Activated T-helper 2 cell treated with anti-CD3 and anti-CD28 coated beads, Interferon-gamma antibody, Interleukin-2, Interleukin-4, amounts not matched to agents 10 μg/mL and 5 μg/mL and 100 μg/mL, durations not matched to agents 14 hours and 24 hours and 36 hours (primary cell): Measurements from ENCODE around the gene KIF21B. TPM values are rescaled to one million over a fixed set of nuclear protein-coding genes. Genes with fewer than 3 reads are reported as not detected.

Experiments
- DNase-seq: peaks from one replicate; pipeline ENCODE4 v3.0.0; 2021; ENCODE audit warnings: low spot score
- H3K27ac Mint-ChIP-seq: one replicate; pipeline ENCODE4 v1.8.0; 2021; ENCODE audit warnings: mixed read lengths
- H3K27me3 Mint-ChIP-seq: one replicate; pipeline ENCODE4 v1.8.0; 2021; ENCODE audit warnings: low read depth, mixed read lengths
- H3K36me3 Mint-ChIP-seq: one replicate; pipeline ENCODE4 v1.8.0; 2021; ENCODE audit warnings: low read depth, mixed read lengths
- H3K4me1 Mint-ChIP-seq: one replicate; pipeline ENCODE4 v1.8.0; 2021; ENCODE audit warnings: low read depth, mixed read lengths
- H3K4me3 Mint-ChIP-seq: one replicate; pipeline ENCODE4 v1.8.0; 2021; ENCODE audit warnings: low read depth, mild to moderate bottlenecking, moderate library complexity, mixed read lengths
- H3K9me3 Mint-ChIP-seq: one replicate; pipeline ENCODE4 v1.8.0; 2021; ENCODE audit warnings: mixed read lengths
- intact Hi-C: fragments of 100-400 bp; cut with micrococcal nuclease; formaldehyde crosslinking; loops from one replicate; pipeline ENCODE4 v1.15.1; 2023
- total RNA-seq: library from RNA; stranded (reverse); gene quantifications from 2 replicates; pipeline ENCODE4 v1.2.3, GENCODE V29; 2022

The KIF21B gene
- total RNA-seq, 1 donor from 2014 or later, result 53.2 TPM

DNA sequence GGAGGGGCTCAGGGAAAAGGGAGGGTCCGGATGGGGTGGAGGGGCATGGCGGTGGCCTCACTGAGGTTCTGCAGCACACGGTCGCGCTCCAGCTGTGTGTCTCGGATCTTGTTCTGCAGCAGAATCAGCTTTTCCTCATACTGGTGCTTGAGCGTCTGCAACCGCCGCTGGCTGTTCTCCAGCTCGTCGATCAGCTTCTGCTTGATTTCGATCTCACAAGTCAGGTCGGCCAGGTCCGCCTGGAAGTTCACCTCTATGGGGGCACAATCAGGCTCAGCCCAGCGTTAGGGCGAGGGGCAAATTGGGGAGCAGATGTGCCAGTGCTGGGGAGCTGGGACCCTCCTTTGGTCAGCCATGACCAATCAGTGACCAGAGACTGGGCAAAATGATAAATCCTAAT, 25.2 kb downstream of the KIF21B start:
- DNase-seq, result no peak
- no peak overlapping the region for H3K27ac Mint-ChIP-seq
- H3K4me1 Mint-ChIP-seq, result no peaks in the 10 kb centered on the region
- H3K9me3 Mint-ChIP-seq, result no peaks in the 10 kb centered on the region
- H3K27me3 Mint-ChIP-seq, result no peaks in the 10 kb centered on the region
- no peak overlapping the region for H3K4me3 Mint-ChIP-seq
- intact Hi-C loops, result no loop called here
- peaks cover 73% of the 10 kb centered on the region for H3K36me3 Mint-ChIP-seq

DNA sequence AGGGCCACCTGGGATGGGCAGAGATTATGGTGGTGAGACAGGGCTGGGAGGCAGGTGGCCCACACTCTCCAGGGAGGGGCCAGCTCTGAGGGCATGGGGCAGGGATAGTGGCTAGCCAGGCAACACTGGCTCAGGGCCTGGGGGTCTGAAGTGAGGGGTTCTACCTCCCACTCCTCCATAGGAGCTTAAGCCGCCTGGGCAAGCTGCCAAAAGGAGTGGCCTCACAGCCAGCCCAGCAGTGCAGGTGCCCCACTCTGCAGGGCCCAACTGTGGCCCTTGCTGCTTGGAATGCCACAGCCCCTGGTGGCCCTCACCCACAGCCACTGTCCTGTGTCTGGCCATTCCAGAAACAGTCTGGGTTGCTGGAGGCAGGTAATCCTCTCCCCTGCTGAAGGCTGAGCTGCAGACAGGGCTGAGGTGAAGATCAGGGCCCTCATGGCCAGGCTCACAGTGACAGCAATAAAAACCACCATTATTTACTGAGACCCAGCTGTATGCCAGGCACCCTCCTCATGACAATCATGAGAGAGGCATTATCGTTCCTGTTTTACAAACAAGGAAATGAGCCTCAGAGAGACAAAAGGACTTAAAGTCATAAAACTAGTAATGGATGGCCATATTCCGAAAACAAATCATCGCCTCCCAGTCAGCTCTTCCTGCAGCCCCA, 31.0 kb downstream of the KIF21B start:
- H3K9me3 Mint-ChIP-seq, result no peaks in the 10 kb centered on the region
- H3K36me3 Mint-ChIP-seq, result peaks cover 62% of the 10 kb centered on the region
- intact Hi-C loops, result no loop called here
- no peaks in the 10 kb centered on the region for H3K27me3 Mint-ChIP-seq
- H3K4me1 Mint-ChIP-seq, result no peaks in the 10 kb centered on the region
- no peak overlapping the region for H3K4me3 Mint-ChIP-seq
- H3K27ac Mint-ChIP-seq, result no peak overlapping the region
- no peak for DNase-seq

DNA sequence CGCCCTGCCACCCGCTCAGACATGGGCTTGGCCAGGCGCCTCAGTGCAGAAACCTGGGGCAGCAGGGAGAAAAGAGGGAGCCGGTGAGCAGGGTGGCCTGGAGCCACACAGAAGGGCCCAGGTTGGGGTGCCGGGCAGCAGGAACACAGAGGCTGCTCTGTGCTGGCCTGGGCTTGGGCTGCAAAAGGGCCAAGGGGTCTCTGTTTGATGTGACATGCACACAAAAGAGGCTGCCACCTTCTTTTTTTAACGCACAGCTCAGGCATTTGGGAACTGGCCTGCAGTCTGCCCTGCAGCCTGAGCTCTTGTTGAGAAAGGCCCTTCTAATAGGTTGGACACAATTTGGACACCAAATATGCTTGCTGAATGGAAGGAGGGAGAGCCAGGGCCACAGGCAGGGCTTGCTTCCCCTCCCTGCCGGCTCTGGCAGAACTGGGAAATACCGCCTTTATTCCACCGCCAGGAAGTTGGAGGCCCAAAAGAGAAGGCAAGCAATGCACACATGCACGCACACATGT, 32.4 kb downstream of the KIF21B start:
- no peak for DNase-seq
- no peaks in the 10 kb centered on the region for H3K9me3 Mint-ChIP-seq
- H3K36me3 Mint-ChIP-seq, result peaks cover 61% of the 10 kb centered on the region
- H3K27me3 Mint-ChIP-seq, result no peaks in the 10 kb centered on the region
- H3K27ac Mint-ChIP-seq, result no peak overlapping the region
- no peaks in the 10 kb centered on the region for H3K4me1 Mint-ChIP-seq
- intact Hi-C loops, result no loop called here
- H3K4me3 Mint-ChIP-seq, result no peak overlapping the region

GRCh38 chr1:200990114-200990513, 33.4 kb downstream of the KIF21B start:
- no peaks in the 10 kb centered on the region for H3K9me3 Mint-ChIP-seq

DNA sequence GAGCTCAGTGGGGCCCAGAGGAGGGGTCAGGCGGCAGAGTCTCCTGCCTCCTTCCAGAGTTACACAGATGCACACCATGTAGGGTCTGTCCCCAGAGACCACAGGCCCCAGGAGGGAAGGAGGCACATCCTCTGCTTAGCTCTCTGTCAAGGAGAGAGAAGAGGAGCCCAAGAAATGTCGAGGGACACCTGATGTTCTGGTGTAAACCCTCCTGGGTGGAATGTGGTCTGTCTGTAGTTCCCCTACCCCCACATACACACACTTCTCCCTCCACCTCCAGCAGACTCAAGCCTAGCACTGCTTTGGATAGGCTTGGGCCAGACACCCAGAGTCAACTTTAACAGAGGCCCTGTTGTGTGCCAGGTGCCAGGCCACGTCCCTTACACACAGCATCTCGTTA, 34.2 kb downstream of the KIF21B start:
- DNase-seq, result no peak
- intact Hi-C loops, result no loop called here
- Mint-ChIP-seq H3K36me3 (peaks cover 71% of the 10 kb centered on the region), H3K9me3 (no peaks in the 10 kb centered on the region), H3K4me1 (no peaks in the 10 kb centered on the region), H3K27ac (no peak overlapping the region), H3K4me3 (no peak overlapping the region), H3K27me3 (no peaks in the 10 kb centered on the region)

More at GRCh38 chr1:200990114-200990513, 33.4 kb downstream of the KIF21B start:
- Mint-ChIP-seq H3K4me3 (no peak overlapping the region), H3K36me3 (peaks cover 67% of the 10 kb centered on the region), H3K27me3 (no peaks in the 10 kb centered on the region), H3K4me1 (no peaks in the 10 kb centered on the region), H3K27ac (no peak overlapping the region)
- intact Hi-C loops, result no loop called here
- DNase-seq, result no peak

DNA sequence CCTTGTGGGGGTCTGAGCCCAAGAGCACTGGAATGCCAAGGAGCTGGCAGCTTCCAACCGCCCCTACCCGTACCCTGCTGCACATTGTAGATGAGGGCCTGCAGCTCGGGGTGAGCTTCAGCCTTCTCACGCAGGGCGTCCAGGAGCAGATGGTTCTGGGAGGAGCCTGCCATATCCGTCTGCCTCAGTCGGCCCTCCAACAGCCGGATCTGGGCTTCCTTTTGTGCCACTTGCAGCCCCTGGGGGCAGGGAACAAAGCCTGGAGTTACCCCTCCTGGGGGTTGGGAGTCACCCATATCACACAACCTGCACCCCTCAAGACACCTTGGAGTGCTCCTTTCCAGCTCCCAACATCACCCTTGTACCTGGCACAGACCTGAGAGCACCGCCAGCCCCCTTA, 34.8 kb downstream of the KIF21B start:
- intact Hi-C loops, result no loop called here
- no peak for DNase-seq
- Mint-ChIP-seq H3K27me3 (no peaks in the 10 kb centered on the region), H3K4me1 (no peaks in the 10 kb centered on the region), H3K27ac (no peak overlapping the region), H3K4me3 (no peak overlapping the region), H3K36me3 (peaks cover 77% of the 10 kb centered on the region), H3K9me3 (no peaks in the 10 kb centered on the region)

DNA sequence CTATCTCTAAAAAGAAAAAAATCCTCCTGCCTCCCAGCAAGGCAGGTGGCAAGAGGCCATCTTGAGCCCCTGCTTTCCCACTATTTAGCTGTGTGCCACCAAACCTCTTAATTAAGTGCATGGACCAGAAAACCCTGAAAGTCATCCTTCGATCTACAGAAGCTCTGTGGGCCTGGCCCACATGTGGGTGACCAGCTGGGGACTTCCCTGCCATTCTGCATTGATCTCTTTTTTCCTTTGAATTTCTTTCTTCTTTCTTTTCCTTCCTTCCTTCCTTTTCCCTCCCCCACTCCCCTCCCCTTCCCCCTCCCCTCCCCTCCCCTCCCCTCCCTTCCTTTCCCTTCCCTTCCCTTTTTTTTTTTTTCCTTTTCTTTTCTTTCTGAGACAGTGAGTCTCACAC, 38.0 kb downstream of the KIF21B start:
- Mint-ChIP-seq H3K4me3 (no peak overlapping the region), H3K9me3 (no peaks in the 10 kb centered on the region), H3K27me3 (no peaks in the 10 kb centered on the region), H3K4me1 (no peaks in the 10 kb centered on the region), H3K36me3 (peaks cover 88% of the 10 kb centered on the region), H3K27ac (no peak overlapping the region)
- no peak for DNase-seq
- intact Hi-C loops, result no loop called here

DNA sequence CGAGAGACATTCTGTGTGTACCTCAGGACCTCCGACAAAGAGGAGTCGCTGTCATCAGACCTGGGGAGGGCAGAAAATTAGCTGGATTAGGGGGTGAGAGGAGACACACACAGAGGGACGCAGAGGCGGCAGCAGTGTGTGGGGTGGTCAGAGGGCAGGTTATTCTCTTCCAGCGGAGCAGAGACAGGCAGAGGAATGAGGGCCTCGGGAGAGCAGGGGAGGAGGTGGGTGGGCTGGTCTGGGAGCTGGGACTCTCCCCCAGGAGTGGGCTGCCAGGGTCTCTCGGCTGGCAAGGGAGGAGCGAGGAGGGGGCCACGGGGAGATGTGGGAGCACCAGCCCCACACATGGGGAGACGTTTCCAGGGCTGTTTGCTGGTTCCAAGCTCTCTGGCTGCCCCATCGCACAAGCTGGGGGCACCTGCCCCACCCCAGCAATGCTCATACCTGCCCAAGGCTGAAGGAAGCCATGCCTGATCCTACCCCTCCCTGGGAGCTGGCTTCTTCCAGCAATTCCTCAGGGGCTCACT, 40.4 kb downstream of the KIF21B start:
- Mint-ChIP-seq H3K36me3 (peaks cover 94% of the 10 kb centered on the region), H3K27ac (no peak overlapping the region), H3K4me1 (no peaks in the 10 kb centered on the region), H3K4me3 (no peak overlapping the region), H3K27me3 (no peaks in the 10 kb centered on the region), H3K9me3 (no peaks in the 10 kb centered on the region)
- intact Hi-C loops, result no loop called here
- DNase-seq, result no peak

GRCh38 chr1:200982071-200982945, 41.2 kb downstream of the KIF21B start:
- H3K27ac Mint-ChIP-seq, result no peak overlapping the region
- DNase-seq, result no peak
- H3K9me3 Mint-ChIP-seq, result no peaks in the 10 kb centered on the region
- H3K36me3 Mint-ChIP-seq, result peaks cover 88% of the 10 kb centered on the region
- intact Hi-C loops, result no loop called here
- no peak overlapping the region for H3K4me3 Mint-ChIP-seq
- no peaks in the 10 kb centered on the region for H3K27me3 Mint-ChIP-seq
- no peaks in the 10 kb centered on the region for H3K4me1 Mint-ChIP-seq

- Mint-ChIP-seq H3K4me1 (no peaks in the 10 kb centered on the region), H3K9me3 (no peaks in the 10 kb centered on the region), H3K27me3 (no peaks in the 10 kb centered on the region), H3K4me3 (no peak overlapping the region), H3K27ac (no peak overlapping the region), H3K36me3 (peaks cover 88% of the 10 kb centered on the region)
- intact Hi-C loops, result no loop called here
- no peak for DNase-seq
Observed at GRCh38 chr1:200981278-200981677, 42.2 kb downstream of the KIF21B start.

DNA sequence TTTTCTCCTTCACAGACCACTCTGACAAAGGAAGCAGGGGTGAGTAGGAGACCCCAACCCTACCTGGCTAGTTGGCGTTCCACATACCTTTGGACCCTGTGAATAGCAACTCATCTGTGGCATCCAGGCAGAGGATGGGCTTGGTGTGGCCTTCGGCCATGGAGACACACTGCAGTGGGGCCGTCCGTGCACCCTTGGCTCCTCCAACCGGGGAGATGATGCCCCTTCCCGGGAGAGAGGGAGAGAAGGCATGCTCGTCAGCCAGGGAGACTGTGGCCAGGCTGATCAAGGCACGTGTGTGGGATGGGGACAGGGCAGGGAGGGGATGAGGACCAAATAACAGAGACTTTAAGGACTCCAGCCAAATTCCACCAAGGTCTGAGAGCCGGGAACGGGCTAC, 42.6 kb downstream of the KIF21B start:
- Mint-ChIP-seq H3K27ac (no peak overlapping the region), H3K4me3 (no peak overlapping the region), H3K36me3 (peaks cover 88% of the 10 kb centered on the region), H3K27me3 (no peaks in the 10 kb centered on the region), H3K9me3 (no peaks in the 10 kb centered on the region), H3K4me1 (no peaks in the 10 kb centered on the region)
- intact Hi-C loops, result no loop called here
- DNase-seq, result no peak

- H3K4me1 Mint-ChIP-seq, result no peaks in the 10 kb centered on the region
- intact Hi-C loops, result no loop called here
- no peak overlapping the region for H3K27ac Mint-ChIP-seq
- H3K36me3 Mint-ChIP-seq, result peaks cover 88% of the 10 kb centered on the region
- no peak for DNase-seq
- H3K27me3 Mint-ChIP-seq, result no peaks in the 10 kb centered on the region
- H3K4me3 Mint-ChIP-seq, result no peak overlapping the region
- no peaks in the 10 kb centered on the region for H3K9me3 Mint-ChIP-seq
Observed at GRCh38 chr1:200980452-200980772, 43.1 kb downstream of the KIF21B start.
